HUES48 (cell line): ENCODE measurements around the gene NCOA3.

Experiments
- H3K27ac ChIP-seq: one replicate; pipeline ENCODE4 v1.7.0; 2013; ENCODE audit warnings: low read depth, low read length, inconsistent platforms
- H3K27me3 ChIP-seq: 2 replicates; pipeline ENCODE4 v1.6.1; 2013; ENCODE audit warnings: mild to moderate bottlenecking, low read length; ENCODE audit not compliant: control insufficient read depth, insufficient read depth
- H3K36me3 ChIP-seq: 2 replicates; pipeline ENCODE4 v1.6.1; 2013; ENCODE audit warnings: low read length; ENCODE audit not compliant: control insufficient read depth, insufficient read depth
- H3K4me1 ChIP-seq: 2 replicates; pipeline ENCODE4 v1.6.1; 2013; ENCODE audit warnings: mild to moderate bottlenecking, low read length; ENCODE audit not compliant: control insufficient read depth, insufficient read depth
- H3K4me3 ChIP-seq: 2 replicates; pipeline ENCODE4 v1.5.1; 2013; ENCODE audit warnings: mild to moderate bottlenecking, low read depth, low read length
- H3K9ac ChIP-seq: 2 replicates; pipeline ENCODE4 v1.6.1; 2013; ENCODE audit warnings: mild to moderate bottlenecking, low read depth, low read length, moderate library complexity
- H3K9me3 ChIP-seq: 2 replicates; pipeline ENCODE4 v1.6.1; 2013; ENCODE audit warnings: low read length; ENCODE audit not compliant: control insufficient read depth, insufficient read depth

The NCOA3 gene

DNA sequence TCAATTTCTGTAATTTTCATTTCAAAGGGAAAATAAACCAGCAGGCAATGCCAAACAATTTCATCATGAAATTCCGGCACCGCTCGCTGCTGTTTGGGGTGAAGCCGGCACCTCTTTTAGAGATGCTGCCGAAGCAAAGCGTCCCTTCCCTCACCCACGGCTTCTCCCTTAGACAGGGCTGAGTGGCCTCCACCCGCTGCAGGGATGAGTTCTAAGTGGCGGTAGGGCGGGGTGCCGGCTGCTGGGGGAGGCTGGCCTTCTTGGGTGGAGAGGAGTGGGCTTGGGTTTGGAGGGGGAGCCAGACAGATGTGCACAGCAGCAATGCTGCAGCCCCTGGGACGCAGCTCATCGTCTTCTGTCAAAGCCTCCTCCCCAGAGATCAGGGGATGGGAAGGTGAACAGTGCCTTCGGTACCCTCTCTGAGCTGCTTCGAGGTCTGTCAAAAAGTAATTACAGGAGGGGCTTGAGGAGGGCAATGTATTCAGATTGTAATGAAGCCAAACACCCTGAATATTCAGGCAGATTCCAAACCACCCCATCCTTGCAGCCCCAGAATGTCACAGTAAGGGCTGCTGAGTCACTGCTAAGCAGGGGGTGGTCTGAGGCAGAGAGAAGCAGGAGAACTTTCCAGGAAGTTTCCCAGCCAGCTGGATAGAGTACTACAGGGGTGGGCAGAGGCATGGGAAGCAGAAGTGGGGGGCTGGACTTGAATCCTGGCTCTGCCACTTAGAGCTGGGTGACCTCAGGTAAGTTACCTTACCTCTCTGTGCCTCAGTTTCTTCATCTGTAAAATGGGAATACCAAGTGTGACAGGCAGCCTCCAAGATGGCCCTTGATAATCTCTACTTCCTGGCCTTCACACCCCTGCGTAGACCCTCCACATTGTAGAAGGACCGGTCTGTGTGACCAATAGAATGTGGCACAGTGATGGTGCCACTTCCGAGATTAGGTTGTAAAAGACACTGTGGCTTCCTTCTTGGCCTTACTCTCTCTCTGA lies 187.0 kb downstream of the NCOA3 start:
- Histone ChIP-seq H3K27me3 (no peaks in the 10 kb centered on the region), H3K4me3 (no peak overlapping the region), H3K9me3 (peaks cover 31% of the 10 kb centered on the region), H3K9ac (no peak overlapping the region), H3K27ac (peak overlapping the region; percentile 73), H3K36me3 (peaks cover 12% of the 10 kb centered on the region), H3K4me1 (peaks cover 14% of the 10 kb centered on the region)

DNA sequence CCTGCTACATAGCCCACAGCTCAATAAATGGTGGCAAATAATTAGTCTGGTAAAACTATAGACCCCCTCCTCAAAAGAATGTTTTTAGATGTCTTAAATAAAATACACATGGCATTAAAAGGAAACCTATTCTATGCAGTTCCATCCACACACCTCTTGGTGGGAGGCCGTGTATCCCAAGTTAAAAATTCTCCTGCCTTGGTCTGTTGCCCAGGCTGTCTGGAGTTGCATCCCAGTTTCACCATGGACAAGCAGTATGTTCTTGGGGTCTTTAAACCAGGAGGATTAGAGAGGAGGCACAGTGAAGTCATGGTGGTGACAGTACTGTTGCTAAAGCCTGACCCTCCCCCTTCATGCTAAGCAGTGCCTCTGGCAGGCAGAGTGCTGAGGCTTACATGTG lies 188.0 kb downstream of the NCOA3 start:
- H3K4me1 ChIP-seq: peaks cover 14% of the 10 kb centered on the region
- no peak overlapping the region for H3K9ac ChIP-seq
- no peak overlapping the region for H3K4me3 ChIP-seq
- no peaks in the 10 kb centered on the region for H3K27me3 ChIP-seq
- peaks cover 12% of the 10 kb centered on the region for H3K36me3 ChIP-seq
- peak overlapping the region; percentile 14 for H3K27ac ChIP-seq
- H3K9me3 ChIP-seq: peaks cover 31% of the 10 kb centered on the region

DNA sequence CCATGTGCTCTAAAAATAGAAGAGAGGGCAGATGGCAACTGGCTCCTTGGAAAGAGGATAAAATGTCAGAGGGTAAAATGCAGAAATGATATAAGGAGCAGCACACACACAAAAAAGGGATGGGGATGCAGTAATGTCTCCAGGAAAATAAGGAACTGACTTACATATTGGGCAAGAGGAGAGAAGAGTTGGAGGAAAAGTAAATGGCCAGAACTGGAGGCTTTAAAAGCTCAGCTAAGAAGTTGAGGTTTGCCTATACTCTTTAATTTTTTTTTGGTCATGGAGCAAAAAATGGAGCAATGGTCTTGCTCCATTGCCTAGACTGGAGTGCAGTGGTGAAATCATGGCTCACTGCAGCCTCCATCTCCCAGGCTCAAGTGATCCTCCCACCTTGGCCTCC lies 189.9 kb downstream of the NCOA3 start:
- H3K9me3 ChIP-seq: peaks cover 31% of the 10 kb centered on the region
- H3K27me3 ChIP-seq: no peaks in the 10 kb centered on the region
- H3K9ac ChIP-seq: no peak overlapping the region
- H3K36me3 ChIP-seq: peaks cover 12% of the 10 kb centered on the region
- H3K4me1 ChIP-seq: peaks cover 14% of the 10 kb centered on the region
- H3K4me3 ChIP-seq: no peak overlapping the region
- H3K27ac ChIP-seq: no peak overlapping the region

DNA sequence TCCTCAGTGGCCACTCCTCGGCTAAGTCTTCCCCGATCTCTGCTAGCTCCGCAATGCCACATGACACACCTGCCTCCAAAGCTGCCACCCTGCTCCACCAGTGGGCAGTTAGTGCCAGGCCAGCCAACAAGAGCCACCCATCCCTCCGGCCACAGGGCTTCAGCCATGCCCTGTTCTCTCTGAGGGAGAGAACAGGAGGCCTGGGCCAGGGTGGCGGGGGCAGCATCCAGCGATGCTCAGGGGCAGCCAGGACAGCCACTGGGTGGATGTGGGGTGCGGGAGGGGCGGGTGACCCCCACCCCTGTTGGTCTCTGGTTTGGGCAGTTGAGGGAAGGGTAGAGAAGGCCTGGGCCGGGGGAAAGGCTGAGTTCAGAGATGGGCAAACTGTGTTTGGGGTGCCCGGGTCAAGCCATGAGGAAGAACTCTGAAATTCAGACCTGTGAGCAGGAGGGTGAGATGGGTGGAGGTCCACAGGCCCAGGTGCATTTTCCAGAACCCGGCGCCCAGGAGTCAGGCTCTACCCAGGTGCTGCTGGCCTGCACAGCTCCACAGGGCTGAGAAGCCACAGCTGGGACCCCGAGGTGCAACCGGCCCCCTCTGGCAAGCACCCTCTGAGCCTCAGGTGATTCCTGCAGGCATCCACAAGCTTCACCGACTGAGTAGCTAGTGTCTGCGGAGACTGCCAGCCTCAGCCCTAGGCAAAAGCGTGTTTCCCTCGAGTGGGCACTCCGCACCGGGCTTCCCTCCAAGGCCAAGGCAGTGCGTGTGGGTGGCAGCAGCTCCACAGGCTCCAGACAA lies 192.5 kb downstream of the NCOA3 start:
- H3K4me1 ChIP-seq: peaks cover 2% of the 10 kb centered on the region; the same call in 1 of the 2 replicates
- H3K9ac ChIP-seq: no peak overlapping the region
- H3K36me3 ChIP-seq: peaks cover 11% of the 10 kb centered on the region
- no peak overlapping the region for H3K4me3 ChIP-seq
- H3K27me3 ChIP-seq: no peaks in the 10 kb centered on the region
- no peak overlapping the region for H3K27ac ChIP-seq
- H3K9me3 ChIP-seq: peaks cover 31% of the 10 kb centered on the region

DNA sequence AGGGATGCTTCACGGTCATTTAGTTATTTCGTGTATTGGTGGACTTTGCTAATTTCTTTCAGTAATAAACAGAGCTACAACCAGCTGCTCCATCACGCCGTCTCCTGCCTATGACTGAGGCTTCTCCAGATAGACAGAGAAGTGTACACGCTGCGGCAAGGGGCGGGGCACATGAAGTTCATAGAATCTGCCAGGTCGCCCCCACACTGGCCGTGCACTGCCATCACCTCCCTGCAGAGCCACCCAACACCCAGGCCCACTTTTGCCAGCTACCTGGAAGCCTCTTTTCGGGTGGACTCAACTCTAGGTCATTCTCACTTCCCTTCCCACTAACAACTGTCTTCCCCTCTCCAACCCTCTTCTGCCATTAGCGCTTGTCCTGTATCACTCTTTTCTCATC lies 195.2 kb downstream of the NCOA3 start:
- Histone ChIP-seq H3K27me3 (no peaks in the 10 kb centered on the region), H3K9ac (no peak overlapping the region), H3K9me3 (peaks cover 11% of the 10 kb centered on the region), H3K27ac (no peak overlapping the region), H3K4me3 (no peak overlapping the region), H3K4me1 (no peaks in the 10 kb centered on the region), H3K36me3 (0 out of 2 replicates have a peak, but pooled peaks cover 4% of the 10 kb centered on the region)

DNA sequence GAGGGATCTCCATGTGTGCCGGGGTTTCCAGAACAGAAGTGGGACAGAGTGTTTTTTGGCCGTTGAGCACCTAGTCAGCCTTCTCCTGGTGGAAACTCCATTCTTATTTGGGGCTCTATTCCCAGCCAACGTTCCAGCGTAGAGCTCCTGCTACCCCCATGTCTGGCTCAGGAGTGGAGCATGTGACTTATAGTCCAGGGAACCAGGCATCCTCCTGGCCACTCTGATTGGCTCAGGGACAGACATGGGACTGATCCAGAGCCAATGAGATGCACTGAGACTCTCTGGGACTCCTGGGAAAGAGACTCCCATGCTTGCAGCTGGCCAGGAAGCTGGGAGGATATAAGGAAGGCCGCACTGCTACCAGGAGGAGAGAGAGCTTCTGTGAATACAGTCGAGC lies 196.5 kb downstream of the NCOA3 start:
- H3K9ac ChIP-seq: no peak overlapping the region
- 0 out of 2 replicates have a peak, but pooled peaks cover 4% of the 10 kb centered on the region for H3K36me3 ChIP-seq
- H3K27me3 ChIP-seq: no peaks in the 10 kb centered on the region
- H3K4me3 ChIP-seq: no peak overlapping the region
- H3K27ac ChIP-seq: no peak overlapping the region
- no peaks in the 10 kb centered on the region for H3K4me1 ChIP-seq
- H3K9me3 ChIP-seq: no peaks in the 10 kb centered on the region

DNA sequence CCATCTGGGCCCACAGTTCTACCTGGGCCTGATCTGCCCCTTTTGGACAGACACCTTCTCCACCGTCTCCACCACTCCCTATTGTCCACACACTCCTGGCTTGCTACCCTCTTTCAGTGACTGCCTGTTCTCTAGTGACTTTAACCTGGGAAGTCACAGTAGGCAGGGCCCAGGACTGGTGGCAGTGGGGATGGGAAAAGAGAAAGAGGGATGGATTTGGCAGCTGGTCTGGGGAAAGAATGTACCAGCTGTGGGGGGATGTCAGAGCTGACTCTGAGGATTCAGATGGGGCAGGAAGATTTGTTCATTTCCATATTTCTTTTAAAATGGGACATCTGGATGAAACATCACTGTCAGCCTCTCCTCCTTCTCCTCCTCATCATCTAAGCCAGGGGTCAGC lies 198.1 kb downstream of the NCOA3 start:
- no peak overlapping the region for H3K27ac ChIP-seq
- no peak overlapping the region for H3K9ac ChIP-seq
- H3K4me1 ChIP-seq: no peaks in the 10 kb centered on the region
- no peak overlapping the region for H3K4me3 ChIP-seq
- no peaks in the 10 kb centered on the region for H3K9me3 ChIP-seq
- H3K27me3 ChIP-seq: no peaks in the 10 kb centered on the region
- 0 out of 2 replicates have a peak, but pooled peaks cover 4% of the 10 kb centered on the region for H3K36me3 ChIP-seq

DNA sequence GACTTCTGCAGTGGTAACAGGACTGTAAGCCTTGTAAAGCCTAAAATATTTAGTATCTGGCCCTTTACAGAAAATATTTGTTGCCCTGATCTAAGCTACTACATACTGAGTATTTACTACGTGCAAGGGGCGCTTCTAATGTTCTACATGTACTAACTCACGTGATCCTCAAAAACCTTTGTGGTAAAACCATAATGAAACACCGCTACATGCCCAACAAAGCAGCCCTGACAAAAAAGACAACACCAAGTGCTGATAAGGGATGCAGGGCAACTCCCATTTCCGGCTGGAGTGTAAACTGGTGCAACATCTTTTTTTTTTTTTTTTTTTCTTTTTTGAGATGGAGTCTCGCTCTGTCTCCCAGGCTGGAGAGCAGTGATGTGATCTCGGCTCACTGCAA lies 198.6 kb downstream of the NCOA3 start:
- no peaks in the 10 kb centered on the region for H3K4me1 ChIP-seq
- H3K9me3 ChIP-seq: no peaks in the 10 kb centered on the region
- no peak overlapping the region for H3K9ac ChIP-seq
- H3K4me3 ChIP-seq: no peak overlapping the region
- H3K27ac ChIP-seq: no peak overlapping the region
- no peaks in the 10 kb centered on the region for H3K27me3 ChIP-seq
- 0 out of 2 replicates have a peak, but pooled peaks cover 4% of the 10 kb centered on the region for H3K36me3 ChIP-seq

DNA sequence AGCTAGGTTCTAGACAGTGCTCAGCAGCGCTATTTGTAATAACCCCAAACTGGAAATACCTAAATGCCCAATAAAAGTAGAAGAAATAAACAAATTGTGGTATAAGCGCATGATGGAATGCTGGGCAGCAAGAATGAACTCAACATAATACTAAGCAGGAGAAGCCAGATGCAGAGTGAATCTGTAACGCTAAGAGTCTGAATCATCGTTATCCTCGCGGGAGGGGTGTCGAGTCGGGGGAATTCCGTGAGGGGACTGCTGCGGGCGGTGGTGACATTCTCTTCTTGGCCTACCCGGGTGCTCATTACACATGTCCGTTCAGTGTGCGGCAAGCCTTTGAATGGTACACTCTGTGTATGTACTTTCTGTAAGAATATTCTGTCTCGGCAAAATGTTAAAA lies 199.9 kb downstream of the NCOA3 start:
- H3K9ac ChIP-seq: no peak overlapping the region
- no peaks in the 10 kb centered on the region for H3K4me1 ChIP-seq
- no peak overlapping the region for H3K4me3 ChIP-seq
- H3K27ac ChIP-seq: no peak overlapping the region
- no peaks in the 10 kb centered on the region for H3K27me3 ChIP-seq
- H3K9me3 ChIP-seq: no peaks in the 10 kb centered on the region
- 0 out of 2 replicates have a peak, but pooled peaks cover 4% of the 10 kb centered on the region for H3K36me3 ChIP-seq

DNA sequence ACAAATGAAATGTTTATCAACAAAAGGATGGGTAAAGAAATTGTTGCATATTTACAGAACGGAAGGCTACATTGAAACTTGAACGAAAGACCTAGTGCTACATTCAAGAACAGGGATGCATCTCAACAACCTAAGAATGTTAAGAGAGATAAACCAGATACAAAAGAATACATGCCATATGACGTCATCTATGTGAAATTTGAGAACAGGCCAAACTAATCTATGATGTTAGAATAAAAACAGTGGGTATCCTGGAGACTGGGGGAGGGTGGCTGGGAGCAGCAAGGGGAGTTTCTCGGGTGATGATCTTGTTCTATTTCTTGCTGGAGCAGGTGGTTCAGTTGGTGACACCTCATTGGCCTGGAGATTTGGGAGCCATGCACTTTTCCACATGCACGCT lies 202.1 kb downstream of the NCOA3 start:
- Histone ChIP-seq H3K4me1 (no peaks in the 10 kb centered on the region), H3K9me3 (no peaks in the 10 kb centered on the region), H3K27ac (no peak overlapping the region), H3K9ac (no peak overlapping the region), H3K36me3 (0 out of 2 replicates have a peak, but pooled peaks cover 4% of the 10 kb centered on the region), H3K27me3 (no peaks in the 10 kb centered on the region), H3K4me3 (no peak overlapping the region)
